ENCODE data around the gene MPEG1.

MPEG1 gene

GRCh38 chr11:59174664-59175033, 38.1 kb downstream of the MPEG1 start:
- DNase-seq (ENCODE audit: insufficient read length, low spot score), result peak; percentile 31
- no peak for TF ChIP-seq POLR2A (IDR thresholded peaks at IDR 0.05; ENCODE audit: low read depth, low read length)
- FAIRE-seq, result no peak

GRCh38 chr11:59173964-59174663, 38.6 kb downstream of the MPEG1 start:
- DNase-seq (ENCODE audit: insufficient read length, low spot score), result no peak
- no peak for TF ChIP-seq POLR2A (IDR thresholded peaks at IDR 0.05; ENCODE audit: low read depth, low read length)
- no peak for FAIRE-seq

GRCh38 chr11:59173080-59173963, 39.4 kb downstream of the MPEG1 start:
- no peak for TF ChIP-seq POLR2A (IDR thresholded peaks at IDR 0.05; ENCODE audit: low read depth, low read length)
- no peak for FAIRE-seq
- DNase-seq (ENCODE audit: insufficient read length, low spot score), result no peak

GRCh38 chr11:59172345-59173079, 40.2 kb downstream of the MPEG1 start:
- DNase-seq (ENCODE audit: insufficient read length, low spot score) (no peak), FAIRE-seq (no peak)
- TF ChIP-seq POLR2A (IDR thresholded peaks at IDR 0.05; ENCODE audit: low read depth, low read length), result no peak

GRCh38 chr11:59171508-59172322, 41.0 kb downstream of the MPEG1 start, which contains the start of gene DTX4:
Gene DTX4, plus strand, starts transcription at chr11:59172132. Its CDS starts 464 bp downstream, at chr11:59172596.
- DNase-seq (ENCODE audit: insufficient read length, low spot score) (peak; percentile 83), FAIRE-seq (peak; percentile 53)
- TF ChIP-seq POLR2A (IDR thresholded peaks at IDR 0.05; ENCODE audit: low read depth, low read length), result no peak

- FAIRE-seq, result no peak
- no peak for DNase-seq (ENCODE audit: insufficient read length, low spot score)
- TF ChIP-seq POLR2A (IDR thresholded peaks at IDR 0.05; ENCODE audit: low read depth, low read length), result no peak
Measured at GRCh38 chr11:59164028-59164427, 48.7 kb downstream of the MPEG1 start.

Measured in H54 (cell line).